ENCODE measurements around the gene CD151. TPM values are rescaled to one million over a fixed set of nuclear protein-coding genes. Genes with fewer than 3 reads are reported as not detected.

CD151 gene
- total RNA-seq, 2 experiments from 2014 or later, result 0.28 to 0.84 TPM

DNA sequence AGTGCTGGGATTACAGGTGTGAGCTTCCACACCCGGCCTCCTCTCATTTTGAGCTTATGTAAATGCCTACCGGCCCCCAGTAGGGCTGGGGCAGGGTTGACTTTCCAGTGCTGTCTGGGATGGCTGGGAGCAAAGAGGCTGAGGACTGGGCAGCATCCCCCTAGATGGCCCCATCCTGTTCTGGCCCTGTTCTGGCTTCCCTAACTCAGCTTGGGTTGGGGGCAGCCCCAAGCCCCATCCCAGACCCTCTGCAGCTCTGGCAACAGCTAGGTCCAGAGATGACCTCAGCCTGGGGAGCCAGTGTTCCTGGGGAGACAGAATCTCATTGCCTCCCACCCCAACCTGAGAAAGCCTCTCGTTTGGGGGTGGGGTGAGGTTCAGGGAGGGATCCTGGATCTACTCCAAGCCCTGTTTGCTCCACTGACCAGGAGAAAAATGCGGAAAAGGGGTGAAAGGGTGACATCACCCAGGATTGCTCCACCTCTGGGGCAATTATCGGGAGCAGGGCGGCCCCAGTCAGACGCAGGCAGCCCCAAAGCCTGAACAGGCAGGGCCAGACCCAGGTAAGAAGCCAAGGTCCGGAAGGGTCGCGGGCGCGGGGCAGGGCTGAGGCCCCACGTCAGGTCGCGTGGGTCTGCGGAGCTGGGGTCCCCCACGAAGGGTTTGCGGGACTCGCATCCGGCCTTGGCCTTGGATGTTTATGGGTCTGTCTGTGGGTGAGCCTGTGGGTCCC lies 14.2 kb upstream of the CD151 start, which contains the start of gene PNPLA2:
Gene PNPLA2, plus strand, starts transcription at position 519 of the 733 bp plus-strand sequence. CDS start 805 bp downstream, outside the sequence.
- Histone ChIP-seq H3K4me3 (ENCODE audit: low read depth, low read length, poor library complexity, severe bottlenecking) (peak within 1 kb of the TSS; percentile 76), H3K4me2 (ENCODE audit: low read length) (peak within 1 kb of the TSS; percentile 97), H3K4me1 (ENCODE audit: insufficient read depth, low read length, poor library complexity, severe bottlenecking) (peaks cover 21% of the 10 kb centered on the region), H2AFZ (ENCODE audit: low read length) (0 out of 2 replicates have a peak within 1 kb of the TSS, but pooled peaks have one; percentile 14), H3K27ac (ENCODE audit: low read depth, low read length, poor library complexity, severe bottlenecking) (peak within 1 kb of the TSS; percentile 34), H3K79me2 (ENCODE audit: insufficient read depth, low read depth, low read length) (no peaks in the 10 kb centered on the region), H3K9me2 (ENCODE audit: insufficient read depth, low read length) (no peaks in the 10 kb centered on the region), H3K9me3 (ENCODE audit: low read length) (no peaks in the 10 kb centered on the region), H3K36me3 (ENCODE audit: insufficient read depth, low read length) (peaks cover 26% of the 10 kb centered on the region), H4K20me1 (ENCODE audit: insufficient read depth, low read length) (no peaks in the 10 kb centered on the region)
- no peak for DNase-seq (ENCODE audit: low spot score)
- CTCF ChIA-PET (ENCODE audit: unreplicated experiment), result no interaction called here
- TF ChIP-seq, protein P1, sequence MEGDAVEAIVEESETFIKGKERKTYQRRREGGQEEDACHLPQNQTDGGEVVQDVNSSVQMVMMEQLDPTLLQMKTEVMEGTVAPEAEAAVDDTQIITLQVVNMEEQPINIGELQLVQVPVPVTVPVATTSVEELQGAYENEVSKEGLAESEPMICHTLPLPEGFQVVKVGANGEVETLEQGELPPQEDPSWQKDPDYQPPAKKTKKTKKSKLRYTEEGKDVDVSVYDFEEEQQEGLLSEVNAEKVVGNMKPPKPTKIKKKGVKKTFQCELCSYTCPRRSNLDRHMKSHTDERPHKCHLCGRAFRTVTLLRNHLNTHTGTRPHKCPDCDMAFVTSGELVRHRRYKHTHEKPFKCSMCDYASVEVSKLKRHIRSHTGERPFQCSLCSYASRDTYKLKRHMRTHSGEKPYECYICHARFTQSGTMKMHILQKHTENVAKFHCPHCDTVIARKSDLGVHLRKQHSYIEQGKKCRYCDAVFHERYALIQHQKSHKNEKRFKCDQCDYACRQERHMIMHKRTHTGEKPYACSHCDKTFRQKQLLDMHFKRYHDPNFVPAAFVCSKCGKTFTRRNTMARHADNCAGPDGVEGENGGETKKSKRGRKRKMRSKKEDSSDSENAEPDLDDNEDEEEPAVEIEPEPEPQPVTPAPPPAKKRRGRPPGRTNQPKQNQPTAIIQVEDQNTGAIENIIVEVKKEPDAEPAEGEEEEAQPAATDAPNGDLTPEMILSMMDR (conservative IDR thresholded peaks at IDR 0.05; ENCODE audit: low read length), result no peak
- no peak for TF ChIP-seq EZH2phosphoT487 (IDR thresholded peaks at IDR 0.05; ENCODE audit: borderline replicate concordance, low read depth, low read length)
- intact Hi-C loops (cut with micrococcal nuclease; ENCODE audit: unreplicated experiment), result no loop called here
- BruUV-seq (replicated peaks), result no TSS peak
- POLR2A ChIA-PET, result interaction anchor here (1.1 to 1.8 kb wide), 6 partner anchors 8 to 25 kb away, joined by 3 to 11 read pairs (median 4); partner anchors contain the start of genes CRACR2B, RPLP2 and TSPAN4

DNA sequence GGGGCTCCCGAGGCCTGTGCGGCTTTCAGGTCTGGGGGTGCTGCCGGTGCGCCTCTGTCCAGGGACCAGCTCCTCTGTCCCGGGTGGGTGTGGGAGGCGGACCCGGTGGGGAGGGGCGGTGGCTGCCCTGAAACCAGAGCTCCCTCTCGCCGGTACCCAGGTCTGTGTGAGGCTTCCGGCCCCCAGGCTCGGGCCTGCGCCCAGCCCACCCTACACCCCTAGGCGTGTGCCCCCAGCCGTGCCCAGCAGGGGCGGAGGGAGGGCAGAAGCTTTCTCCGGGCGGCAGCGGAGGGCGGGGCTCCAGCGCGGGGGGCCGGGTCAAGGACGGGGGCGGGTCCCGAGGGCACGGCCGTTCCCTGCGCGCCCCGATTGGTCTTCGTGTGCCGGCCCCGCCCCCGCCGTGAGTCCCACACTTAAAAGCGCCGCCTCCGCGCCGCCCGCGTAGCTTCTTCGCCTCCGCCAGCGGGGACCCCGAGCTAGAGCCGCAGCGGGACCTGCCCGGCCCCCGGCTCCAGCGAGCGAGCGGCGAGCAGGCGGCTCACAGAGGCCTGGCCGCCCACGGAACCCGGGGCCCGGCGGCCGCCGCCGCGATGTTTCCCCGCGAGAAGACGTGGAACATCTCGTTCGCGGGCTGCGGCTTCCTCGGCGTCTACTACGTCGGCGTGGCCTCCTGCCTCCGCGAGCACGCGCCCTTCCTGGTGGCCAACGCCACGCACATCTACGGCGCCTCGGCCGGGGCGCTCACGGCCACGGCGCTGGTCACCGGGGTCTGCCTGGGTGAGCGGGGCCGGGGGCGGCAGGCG lies 13.4 kb upstream of the CD151 start:
- Histone ChIP-seq H3K4me2 (ENCODE audit: low read length) (peak overlapping the region; percentile 97), H3K9me2 (ENCODE audit: insufficient read depth, low read length) (no peaks in the 10 kb centered on the region), H3K36me3 (ENCODE audit: insufficient read depth, low read length) (peaks cover 20% of the 10 kb centered on the region; the same call in 1 of the 2 replicates), H3K4me3 (ENCODE audit: low read depth, low read length, poor library complexity, severe bottlenecking) (peak overlapping the region; percentile 76), H3K79me2 (ENCODE audit: insufficient read depth, low read depth, low read length) (no peaks in the 10 kb centered on the region), H3K4me1 (ENCODE audit: insufficient read depth, low read length, poor library complexity, severe bottlenecking) (peaks cover 17% of the 10 kb centered on the region), H3K9me3 (ENCODE audit: low read length) (no peaks in the 10 kb centered on the region), H2AFZ (ENCODE audit: low read length) (0 out of 2 replicates have a peak overlapping the region, but pooled peaks have one; percentile 14), H4K20me1 (ENCODE audit: insufficient read depth, low read length) (no peaks in the 10 kb centered on the region), H3K27ac (ENCODE audit: low read depth, low read length, poor library complexity, severe bottlenecking) (peak overlapping the region; percentile 34)
- TF ChIP-seq, protein P1 (conservative IDR thresholded peaks at IDR 0.05; ENCODE audit: low read length), result no peak
- no peak for TF ChIP-seq EZH2phosphoT487 (IDR thresholded peaks at IDR 0.05; ENCODE audit: borderline replicate concordance, low read depth, low read length)
- no TSS peak for BruUV-seq (replicated peaks)
- DNase-seq (ENCODE audit: low spot score), result peak; percentile 95
- ChIA-PET POLR2A (interaction anchor here (1.1 to 1.8 kb wide), 5 partner anchors 8 to 24 kb away, joined by 3 to 11 read pairs (median 4); partner anchors contain the start of genes CRACR2B, RPLP2 and TSPAN4), CTCF (ENCODE audit: unreplicated experiment) (interaction anchor here (0.6 kb wide), 2 partner anchors 27 to 96 kb away, joined by 3 read pairs; no protein-coding TSS in a partner anchor)
- intact Hi-C loops (cut with micrococcal nuclease; ENCODE audit: unreplicated experiment), result no loop called here
